ACHN (cell line): Measurements from ENCODE around the gene SLC35D2.

Experiments used
- DNase-seq: peaks from one replicate; pipeline ENCODE4 v3.0.0-alpha.2; 2015
- in situ Hi-C: cut with HindIII; loops from 2 replicates; pipeline ENCODE4 v1.10.0; 2017; ENCODE audit warnings: low sequenced_read_pairs, low pct_ligation_motif_present, low pct_unique_long_range_greater_than_20kb

Gene SLC35D2

DNA sequence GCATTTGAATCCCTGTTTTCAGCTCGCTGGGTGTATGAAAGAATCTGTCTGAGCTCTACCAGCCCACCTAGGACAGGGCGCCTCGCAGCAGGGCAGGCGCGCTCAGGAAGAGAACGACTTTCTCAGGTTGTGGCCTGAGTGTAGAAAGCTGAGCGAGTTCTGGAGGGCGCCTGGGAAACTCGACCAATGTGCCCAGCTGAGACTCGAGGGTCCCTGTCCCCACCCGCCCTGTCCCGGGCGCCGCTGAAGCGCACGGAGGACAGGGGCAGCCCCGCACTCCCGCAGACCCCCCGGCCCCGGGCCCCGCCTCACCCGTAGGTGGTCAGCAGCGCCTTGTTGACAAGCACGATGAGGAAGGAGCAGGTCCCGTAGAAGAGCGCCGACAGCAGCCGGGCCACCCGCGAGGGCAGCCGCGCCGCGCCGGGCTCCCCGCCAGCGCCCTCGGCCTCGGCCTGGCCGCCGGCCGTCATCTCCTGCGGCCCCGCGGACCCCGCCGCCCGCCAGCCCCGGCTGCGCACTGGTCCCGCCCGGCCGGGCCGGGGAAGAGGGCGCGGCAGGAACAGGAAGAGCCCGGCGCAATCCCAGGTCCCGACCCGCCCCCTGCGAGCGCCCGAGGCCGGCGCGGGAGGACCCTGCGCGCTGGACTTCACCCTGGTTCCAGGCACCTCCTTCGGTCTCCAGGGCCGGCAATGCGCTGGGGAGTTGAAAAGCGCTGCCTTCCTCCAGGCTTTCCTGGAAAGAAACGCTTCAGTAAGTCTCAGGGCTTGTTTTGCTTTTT, at the start of gene SLC35D2:
Gene SLC35D2, minus strand, starts transcription at position 547 of the 778 bp plus-strand sequence. Its CDS starts 77 bp downstream, at position 470.
- in situ Hi-C loops, result no loop called here
- DNase-seq, result peak; percentile 73

DNA sequence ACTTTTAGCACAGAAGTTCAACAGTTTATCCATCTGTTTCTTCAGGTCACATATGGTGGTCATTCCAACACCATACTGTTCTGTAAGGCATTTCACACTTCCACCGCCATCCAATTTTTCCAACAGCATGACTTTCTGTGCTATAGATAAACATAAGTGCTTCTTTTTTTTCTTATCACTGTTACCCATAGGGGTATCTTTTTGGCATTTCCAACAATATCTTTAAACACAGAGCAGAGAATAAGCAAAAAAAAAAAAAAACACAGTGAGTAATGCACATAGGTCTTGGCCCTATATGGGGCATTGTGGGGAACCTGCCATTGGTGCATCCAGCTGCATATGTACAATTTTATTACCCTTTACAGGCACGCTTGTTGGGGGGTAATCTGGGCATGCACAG, 46.9 kb upstream of the SLC35D2 start:
- in situ Hi-C loops, result no loop called here
- DNase-seq, result no peak

DNA sequence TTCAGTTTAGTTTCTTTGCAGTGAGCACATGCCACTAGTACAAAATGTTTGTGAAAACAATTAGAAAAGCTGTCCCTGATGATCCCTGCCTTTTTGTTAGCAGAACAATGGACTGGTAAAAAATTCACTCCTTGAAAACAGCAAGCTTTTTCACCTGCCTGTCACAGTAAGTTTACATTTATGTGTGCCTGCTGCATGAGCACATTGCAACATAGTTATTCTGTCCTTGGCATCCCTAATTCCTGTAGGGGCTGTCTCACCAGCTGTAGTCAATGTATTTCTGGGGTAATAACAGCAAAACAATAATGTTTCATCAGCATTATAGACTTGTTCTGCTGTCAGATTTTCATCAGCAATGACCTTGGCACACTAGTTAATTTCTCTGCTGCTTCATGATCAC, 46.2 kb upstream of the SLC35D2 start:
- in situ Hi-C loops, result no loop called here
- no peak for DNase-seq

DNA sequence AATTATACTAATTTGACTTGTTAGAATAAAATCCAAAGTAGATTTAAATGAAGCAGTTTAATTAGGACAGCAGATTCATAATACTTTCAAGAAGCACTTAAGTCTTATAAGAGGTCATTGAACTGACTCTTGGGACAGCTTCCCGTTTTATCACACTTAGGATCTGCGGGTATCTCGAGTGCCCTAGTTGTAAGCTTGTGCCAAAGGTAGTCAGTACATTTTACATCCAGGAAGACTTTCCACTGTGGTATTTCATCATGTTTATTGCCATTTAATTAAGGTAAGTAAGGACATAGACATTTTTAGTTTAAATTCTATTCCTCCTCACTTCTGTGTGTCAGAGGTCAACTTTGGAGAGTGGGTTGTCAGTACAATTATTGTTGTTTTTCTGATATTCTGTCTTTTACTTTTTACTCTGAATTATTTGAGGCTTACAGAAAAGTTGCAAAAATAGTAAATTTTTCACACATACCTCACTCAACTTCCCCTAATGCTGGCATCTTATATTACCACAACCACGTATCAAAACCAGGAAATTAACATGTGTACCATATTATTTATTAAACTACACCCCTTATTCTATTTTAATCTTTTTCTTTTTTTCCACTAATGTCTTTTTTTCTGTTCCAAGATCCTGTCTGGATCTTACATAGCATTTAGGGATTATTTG, 42.1 kb upstream of the SLC35D2 start:
- in situ Hi-C loops, result no loop called here
- no peak for DNase-seq

DNA sequence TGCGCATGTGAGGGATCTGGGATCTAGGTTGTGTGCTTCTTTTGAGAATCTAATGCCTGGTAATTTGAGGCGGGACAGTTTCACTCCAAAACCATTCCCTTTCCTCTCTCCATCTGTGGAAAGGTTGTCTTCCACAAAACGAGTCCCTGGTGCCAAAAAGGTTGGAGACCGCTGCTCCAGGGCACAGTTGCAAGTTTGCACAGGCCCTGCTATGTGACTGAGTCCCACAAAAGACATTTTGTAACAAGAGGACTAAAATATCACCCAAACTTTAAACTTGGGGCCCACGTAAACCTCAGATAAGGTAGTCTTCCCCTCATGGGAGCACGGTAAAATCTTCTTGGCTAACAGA, 40.5 kb upstream of the SLC35D2 start:
- in situ Hi-C loops, result no loop called here
- no peak for DNase-seq

DNA sequence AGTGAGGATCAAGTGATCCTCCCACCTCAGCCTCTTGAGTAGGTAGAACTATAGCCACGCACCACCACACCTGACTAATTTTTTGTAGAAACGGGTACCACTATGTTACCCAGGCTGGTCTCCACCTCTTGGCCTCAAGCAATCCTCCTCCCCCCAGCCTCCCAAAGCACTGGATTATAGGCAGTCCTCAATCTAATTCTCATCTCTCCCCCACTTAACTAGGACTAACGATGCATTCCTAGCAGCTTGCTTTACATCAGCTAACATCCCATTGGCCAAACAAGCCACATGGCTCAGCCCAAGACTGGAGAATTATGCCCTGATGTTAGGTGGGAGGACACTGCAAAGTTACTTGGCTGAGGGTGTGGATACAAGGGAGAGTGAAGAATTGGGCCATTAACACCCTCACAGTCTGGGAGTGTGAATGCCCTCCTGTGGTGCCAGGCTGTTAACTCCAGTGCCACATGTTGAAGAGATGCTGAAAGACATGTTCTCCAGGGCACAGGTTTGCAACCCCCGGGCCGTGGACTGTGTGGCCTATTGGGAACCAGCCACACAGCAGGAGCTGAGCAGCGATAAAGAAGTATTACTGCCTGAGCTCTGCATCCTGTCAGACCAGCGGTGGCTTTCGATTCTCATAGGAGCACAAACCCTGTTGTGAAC, 39.9 kb upstream of the SLC35D2 start:
- in situ Hi-C loops, result no loop called here
- DNase-seq, result no peak

DNA sequence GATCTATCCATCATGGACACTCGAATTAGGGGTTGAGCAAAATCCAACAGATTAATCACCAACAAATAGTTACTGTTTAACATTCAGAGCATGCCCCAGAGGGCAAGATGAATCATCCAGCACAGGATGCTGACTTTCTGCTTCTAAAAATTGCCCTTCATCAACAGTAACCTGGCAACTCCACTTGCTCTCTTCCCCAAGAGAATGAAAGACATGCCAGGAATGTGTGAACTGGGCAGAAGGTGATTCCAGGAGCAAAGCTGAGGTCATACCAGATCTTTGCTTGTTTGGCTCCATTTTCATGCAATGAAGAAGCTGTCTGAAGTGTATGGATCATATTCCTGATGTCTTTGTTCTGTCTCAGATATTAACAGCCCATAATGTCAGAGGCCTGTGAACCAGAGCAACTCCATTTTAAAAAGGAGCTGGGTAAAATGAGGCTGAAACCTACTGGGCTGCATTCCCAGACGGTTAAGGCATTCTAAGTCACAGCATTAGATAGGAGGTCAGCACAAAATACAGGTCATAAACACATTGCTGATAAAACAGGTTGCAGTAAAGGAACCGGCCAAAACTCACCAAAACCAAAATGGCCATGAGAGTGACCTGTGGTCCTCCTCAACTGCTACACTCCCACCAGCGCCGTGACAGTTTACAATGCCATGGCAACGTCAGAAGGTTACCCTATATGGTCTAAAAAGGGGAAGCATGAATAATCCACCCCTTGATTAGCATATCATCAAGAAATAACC, 37.1 kb upstream of the SLC35D2 start:
- peak; percentile 97 for DNase-seq
- in situ Hi-C loops, result no loop called here

DNA sequence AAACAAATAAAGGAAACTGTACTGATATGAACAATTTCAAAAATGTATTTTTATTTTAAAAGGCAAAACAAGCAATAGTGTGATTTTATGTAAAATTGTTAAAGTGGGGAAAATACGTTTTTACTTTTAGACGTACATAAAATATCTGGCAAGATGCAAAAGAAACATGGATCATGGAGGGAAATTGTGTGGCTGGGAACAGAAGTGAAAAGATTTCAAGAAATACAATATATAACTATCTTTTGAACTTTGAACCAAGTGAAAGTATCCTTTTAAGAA, 36.1 kb upstream of the SLC35D2 start:
- DNase-seq, result no peak

DNA sequence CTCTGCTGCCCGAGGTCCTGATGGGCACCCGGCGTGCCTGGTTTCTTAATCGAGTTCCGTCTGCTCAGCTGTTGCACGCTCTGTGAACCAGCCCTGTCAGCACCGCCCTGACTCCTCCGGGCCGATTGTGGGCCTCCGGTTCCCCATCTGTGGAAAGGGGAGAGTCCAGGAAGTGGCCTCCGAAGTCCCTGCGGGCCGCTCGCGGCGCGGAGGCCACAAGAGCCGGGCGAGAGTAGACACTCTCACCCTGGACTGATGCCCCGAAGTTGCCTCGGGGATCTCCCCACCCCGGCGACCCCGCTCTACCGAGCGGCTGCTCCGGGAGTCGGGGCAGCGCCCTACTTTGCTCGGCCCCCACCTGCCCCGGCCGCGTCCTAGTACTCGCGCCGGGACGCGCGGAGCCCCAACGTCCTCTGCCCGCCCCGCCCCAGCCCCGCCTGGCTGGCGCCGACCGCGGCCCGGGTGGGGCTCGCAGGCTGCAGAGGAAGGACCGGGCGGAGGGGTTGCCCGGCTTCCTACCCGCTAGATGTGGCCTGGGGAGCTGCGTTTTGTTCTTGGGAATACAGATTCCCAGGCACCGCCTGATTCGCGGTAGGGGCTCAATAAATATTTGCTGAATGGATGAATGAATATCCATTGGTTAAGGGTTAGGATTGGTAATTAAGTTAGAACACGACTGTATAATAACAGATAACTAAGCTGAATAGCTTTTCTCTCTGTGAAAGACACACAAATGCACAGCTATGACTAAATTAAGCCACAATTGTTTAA, 35.6 kb upstream of the SLC35D2 start:
- DNase-seq, result peak; percentile 79
- in situ Hi-C loops, result no loop called here

More for the DNA sequence above, 36.1 kb upstream of the SLC35D2 start:
- in situ Hi-C loops, result no loop called here

DNA sequence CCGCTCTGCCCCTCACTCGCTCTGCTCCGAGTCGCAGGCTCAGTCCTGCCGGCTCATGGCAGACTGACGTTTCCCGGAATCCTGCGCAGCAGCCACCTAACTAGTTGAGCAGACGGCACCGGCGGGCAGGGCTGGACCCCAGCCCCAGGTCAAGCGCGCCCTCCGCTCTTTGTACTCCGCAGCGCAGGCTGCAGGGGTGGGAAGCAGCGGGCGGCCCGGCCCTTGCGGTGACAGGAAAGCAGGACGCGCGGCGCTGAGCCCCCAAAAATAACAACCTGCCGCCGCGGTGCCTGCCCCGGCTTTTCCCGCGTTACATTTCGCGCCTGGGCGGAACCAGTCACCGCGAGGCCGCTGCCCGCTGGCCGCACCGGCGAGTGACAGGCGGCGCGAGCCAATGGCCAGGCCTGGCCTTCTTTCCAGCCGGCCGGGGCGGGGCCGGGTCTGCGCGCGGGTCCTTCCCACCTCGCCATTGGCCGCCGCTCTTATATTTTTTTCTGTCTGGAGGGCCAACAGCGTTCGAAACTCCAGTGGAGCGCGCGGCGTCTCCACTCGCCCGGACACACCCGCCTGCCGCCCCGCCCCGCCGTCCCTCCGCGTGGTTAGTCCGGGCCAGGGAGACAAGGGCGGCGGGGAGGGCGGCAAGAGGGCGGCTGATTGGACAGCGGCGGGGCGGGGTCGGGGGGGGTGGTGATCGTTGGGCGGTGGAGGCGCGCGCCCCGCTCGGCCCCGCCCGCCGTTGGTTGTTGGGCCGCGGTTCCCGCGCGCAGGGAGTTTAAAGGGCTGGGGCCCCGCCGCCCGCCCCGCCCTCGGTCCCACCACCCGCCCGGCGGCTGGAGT, 34.8 kb upstream of the SLC35D2 start, which contains the start of gene ZNF367:
Gene ZNF367, minus strand, starts transcription at position 288 of the 837 bp plus-strand sequence. CDS start 338 bp downstream, outside the sequence.
- in situ Hi-C loops, result no loop called here
- peak; percentile 94 for DNase-seq

DNA sequence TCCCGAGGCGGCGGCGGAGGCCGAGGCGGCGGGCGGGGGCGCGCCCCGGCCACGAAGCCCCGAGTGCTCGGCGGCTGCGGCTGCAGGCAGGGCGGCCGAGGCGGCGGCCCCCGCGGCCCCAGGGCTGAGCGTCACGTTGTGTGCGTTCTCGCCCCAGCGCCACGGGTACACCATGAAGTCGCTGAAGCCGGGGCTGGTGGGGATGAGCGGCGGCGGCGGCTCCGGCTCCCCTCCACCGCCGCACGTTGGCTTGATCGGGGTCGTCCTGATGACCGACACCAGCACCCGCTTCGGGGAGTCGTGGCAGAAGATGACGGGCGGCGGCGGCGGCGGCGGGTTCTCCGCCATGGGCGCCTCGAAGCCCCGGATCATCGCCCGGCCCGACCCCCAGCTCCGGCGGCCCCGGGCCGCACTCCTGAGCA, 34.2 kb upstream of the SLC35D2 start:
- DNase-seq, result no peak
- in situ Hi-C loops, result no loop called here

DNA sequence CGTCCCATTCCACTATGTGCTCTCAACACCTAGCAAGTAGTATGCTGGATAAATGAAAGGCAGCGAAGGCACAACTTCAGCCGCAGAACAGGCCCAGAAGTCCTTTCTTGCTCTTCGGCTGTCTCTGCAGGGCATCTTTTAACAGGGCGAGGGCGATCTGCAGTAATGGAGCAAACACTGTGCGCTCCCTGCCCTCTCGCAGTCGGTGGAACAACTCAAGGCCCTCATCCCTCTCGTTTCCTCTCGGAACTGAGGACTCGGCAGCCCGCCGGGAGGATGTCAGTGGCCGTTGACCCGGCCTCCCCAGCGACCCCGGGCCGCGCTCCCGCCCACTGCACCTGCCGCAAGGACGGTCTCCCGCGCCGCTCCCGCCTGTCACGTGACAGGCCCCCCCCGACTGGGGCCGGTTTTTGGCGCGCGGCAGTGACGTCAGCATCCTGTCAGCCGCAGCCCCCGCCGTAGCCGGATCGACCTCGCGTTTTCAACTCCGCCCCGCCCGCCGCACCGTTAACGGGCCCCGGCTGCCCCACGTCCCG, 33.6 kb upstream of the SLC35D2 start:
- DNase-seq, result peak; percentile 83
- in situ Hi-C loops, result no loop called here

DNA sequence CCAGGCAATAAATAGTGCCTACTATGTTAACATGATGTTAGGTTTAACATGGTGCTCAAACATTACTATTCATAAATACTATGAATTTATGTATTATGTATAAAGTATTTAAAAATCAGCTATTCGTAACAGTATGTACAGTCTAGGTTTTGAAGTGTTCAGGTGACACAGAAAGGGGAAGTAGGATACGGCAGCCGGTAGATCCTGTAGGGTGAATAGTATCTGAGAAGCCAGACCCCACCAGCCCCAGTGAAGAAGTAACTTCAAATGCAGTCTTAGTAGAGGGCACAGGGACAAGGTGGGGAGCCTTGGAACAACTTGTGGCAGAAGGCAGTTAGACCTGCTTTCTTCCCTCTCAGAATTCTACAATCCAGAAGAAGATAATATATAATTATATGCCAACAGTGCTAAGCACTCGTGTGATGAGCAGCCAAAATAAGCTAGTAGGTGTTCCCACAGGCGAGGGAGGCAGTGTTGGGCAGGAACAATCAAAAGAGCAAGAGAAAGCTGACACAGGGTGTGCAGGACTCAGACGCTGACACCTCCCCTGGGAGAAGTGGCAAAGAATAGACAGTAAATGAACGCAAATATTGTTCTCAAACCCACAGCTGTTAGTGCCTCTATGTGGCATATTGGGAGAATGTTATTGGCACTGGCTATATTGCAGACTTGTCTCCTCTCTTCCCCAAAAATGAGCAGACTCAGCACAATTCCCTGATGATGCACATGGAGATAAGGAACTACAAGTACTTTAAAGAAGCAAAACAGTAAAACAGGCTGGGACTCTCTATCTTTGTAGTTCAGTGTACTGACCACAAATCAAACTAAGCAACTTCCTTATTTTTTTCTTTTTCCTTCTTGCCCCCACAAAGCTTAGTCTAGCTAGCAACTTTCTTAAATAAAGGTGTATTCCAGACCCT, 30.1 kb upstream of the SLC35D2 start:
- DNase-seq, result no peak
- in situ Hi-C loops, result no loop called here

DNA sequence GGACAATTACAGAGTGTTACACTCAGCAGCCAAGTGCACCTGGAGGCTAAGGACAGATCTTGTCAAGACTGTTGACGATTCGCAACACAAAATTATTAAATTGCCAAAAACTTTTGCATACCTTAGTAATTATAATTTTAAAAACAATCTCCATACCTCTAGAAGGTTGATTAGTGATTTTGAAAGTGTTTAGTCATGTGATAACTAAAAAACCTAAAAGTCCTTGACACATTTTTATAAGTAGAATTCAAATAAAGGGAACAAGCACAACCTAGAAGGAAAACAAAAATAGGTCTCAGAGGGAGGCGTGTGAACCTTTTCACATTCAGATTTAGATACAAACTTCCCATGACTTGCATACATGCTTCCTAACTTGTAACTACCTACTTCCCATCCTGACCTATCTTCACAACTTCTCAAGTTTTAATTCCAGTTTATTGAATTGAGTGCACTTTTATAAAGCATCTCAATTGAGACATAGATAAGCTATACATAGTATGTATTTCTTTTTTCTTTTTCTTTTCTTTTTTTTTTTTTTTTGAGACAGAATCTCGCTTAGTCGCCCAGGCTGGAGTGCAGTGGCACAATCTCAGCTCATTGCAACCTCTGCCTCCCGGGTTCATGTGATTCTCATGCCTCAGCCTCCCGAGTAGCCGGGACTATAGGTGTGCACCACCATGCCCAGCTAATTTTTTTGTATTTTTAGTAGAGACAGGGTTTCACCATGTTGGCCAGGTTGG, 28.8 kb upstream of the SLC35D2 start:
- in situ Hi-C loops, result no loop called here
- DNase-seq, result no peak

DNA sequence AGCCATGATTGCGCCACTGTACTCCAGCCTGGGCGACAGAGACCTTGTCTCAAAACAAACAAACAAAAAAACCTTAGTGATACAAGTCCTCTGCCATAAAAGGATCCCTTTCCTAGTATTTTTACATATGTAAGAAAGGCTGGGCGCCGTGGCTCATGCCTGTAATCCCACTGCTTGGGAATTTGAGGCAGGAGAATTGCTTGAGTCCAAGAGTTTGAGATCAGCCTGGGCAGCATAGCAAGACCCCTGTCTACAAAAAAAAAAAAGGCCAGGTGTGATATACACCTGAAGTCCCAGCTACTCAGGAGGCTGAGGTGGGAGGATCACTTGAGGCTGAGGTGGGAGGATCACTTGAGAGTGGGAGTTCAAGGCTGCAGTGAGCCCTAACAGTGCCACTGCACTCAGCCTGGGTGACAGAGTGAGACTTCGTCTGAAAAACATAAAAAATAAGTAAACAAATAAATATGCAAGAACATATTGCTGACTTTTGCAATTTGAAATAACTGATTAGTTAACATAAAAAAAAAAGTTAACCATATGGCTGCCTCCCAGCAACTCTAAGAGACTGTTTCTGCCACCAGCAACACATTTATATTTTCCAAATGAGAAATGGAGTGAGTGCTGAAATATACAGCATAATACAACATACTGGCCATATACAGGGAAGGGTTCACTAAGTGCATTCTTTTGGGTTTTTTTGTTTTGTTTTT, 27.8 kb upstream of the SLC35D2 start:
- in situ Hi-C loops, result no loop called here
- no peak for DNase-seq
